Right lung (tissue), 5 donors: ENCODE measurements around the gene TBC1D10B. TPM values are rescaled to one million over a fixed set of nuclear protein-coding genes. Genes with fewer than 3 reads are reported as not detected.
A peak's percentile ranks its signal among the peaks of the same experiment; 100 is the strongest.
"Not testable (repeated sequence)": the region's sequence is repeated elsewhere in the genome, so short reads cannot be mapped to it uniquely, and the experiment has no call there.

ENCODE experiments used
- DNase-seq, 2 donors: peaks; one replicate each; pipeline ENCODE4 v3.0.0-alpha.2; 2013
- polyA plus RNA-seq, 5 donors: library from polyadenylated mRNA; unstranded; fragments of 120-200 nt; gene quantifications; one replicate each; pipeline versions ENCODE4 v1.2.1 to v1.2.3, GENCODE V29; 2013; ENCODE audit warnings: inconsistent platforms in 1 of 5, low replicate concordance in 1 of 5; ENCODE audit not compliant: insufficient read length in 5 of 5, insufficient read depth in 1 of 5

TBC1D10B gene
- polyA plus RNA-seq, 5 donors = 23.9 to 43.1 (median 32.6) TPM

GRCh38 chr16:30338715-30339114, 31.6 kb downstream of the TBC1D10B start:
- DNase-seq = not testable (repeated sequence)

DNA sequence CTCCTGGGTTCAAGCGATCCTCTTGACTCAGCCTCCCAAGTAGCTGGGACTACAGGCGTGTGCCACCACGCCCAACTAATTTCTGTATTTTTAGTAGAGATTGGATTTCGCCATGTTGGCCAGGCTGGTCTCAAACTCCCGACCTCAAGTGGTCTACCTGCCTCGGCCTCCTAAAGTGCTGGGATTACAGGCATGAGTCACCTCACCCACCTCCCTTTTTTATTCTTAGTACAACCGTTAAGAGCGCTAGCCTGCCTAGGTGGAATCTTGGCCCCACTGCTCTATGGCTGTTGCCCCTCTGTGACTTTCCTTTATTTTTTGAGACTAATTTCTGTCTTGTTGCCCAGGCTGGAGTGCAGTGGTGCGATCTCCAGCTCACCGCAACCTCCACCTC, 32.3 kb downstream of the TBC1D10B start:
- DNase-seq = not testable (repeated sequence)

DNA sequence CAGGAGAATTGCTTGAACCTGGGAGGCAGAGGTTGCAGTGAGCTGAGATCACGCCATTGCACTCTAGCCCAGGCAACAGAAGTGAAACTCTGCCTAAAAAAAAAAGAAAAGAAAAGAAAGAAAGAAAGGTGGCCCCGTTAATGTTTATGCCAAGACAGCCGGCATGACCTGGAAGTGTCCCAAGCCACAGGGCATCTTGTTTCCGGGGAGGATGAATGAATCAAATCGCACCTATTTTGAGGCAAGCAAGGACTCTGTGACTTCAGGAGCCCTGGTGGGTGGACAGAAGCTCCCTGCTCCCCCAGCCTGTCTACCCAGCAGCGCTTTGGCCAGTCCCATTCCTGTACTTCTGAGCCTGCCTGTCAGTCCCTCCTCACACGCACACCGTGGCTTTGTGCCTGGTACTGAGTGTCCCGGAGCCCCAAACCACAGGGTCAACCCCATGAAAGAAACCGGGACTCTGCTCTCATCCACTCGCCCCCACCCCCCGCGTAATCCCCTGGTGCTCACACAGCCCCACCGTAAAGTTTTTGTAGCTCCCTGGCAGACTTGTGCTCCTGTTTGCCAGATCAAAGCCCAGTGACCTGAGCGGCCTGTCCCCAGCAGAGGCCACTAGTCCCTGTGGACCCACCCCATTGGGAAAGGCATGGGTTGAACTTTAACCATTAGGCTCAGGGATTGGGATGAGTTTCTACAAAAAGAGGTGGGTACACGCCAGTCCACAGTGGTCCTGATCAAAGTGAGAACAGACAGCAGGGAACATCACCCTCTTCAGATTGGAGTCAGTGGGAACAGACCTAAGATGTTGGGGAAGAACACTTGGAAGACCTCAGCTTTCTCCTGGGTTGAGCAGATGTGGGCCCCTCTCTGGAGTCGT, 34.5 kb downstream of the TBC1D10B start:
- no peak for DNase-seq

GRCh38 chr16:30335028-30335597, 35.2 kb downstream of the TBC1D10B start:
- DNase-seq = peak; percentile 72 to 75

DNA sequence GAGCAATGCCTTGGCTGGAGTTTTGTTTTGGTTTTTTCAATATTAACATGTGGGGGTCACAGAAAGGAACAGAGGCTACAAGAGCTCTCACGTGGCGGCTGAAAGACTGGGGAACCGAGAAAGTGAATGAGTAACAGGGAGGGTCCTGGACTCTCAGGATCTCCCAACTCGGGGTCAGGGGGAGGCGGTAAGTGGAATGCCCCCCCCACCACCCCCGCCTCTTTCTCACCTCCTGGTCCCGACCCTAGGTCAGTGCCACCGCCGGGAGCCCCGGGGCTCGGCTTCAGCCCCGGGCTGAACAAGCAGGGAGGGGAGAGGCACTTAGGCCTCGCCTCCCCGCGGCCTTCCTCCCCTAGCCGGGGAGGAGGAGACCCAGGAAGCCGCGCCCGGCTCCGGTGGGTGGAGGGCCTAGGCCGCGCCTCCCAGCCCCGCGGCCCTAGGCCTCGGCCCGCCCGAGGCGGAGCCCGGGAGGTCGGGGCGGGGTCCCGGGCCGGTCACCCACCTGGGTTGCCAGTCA, 35.8 kb downstream of the TBC1D10B start:
- DNase-seq = peak; percentile 72 to 75

GRCh38 chr16:30324220-30324619, 46.1 kb downstream of the TBC1D10B start:
- DNase-seq = peak in 1 of 2 donors; percentile 15

- not testable (repeated sequence) for DNase-seq
Observed at GRCh38 chr16:30318647-30319046, 51.6 kb downstream of the TBC1D10B start.

- DNase-seq = not testable (repeated sequence)
Observed at GRCh38 chr16:30310937-30311336, 59.4 kb downstream of the TBC1D10B start.

- DNase-seq = not testable (repeated sequence)
Observed at GRCh38 chr16:30309255-30309654, 61.0 kb downstream of the TBC1D10B start.

Other genes with a start within 250 kb of the TBC1D10B start
- 100 to 1,000 TPM in 4 of 5 donors, 10 to 100 TPM in 1; 98.2 to 120 (median 114) TPM for gene MAPK3, start 247.3 kb downstream of the TBC1D10B start, polyA plus RNA-seq
- gene CORO1A, start 186.9 kb downstream of the TBC1D10B start, polyA plus RNA-seq = 10 to 100 TPM; 14.0 to 27.0 (median 17.9) TPM
- 10 to 100 TPM; 13.1 to 37.9 (median 20.1) TPM for gene BOLA2B, start 176.8 kb downstream of the TBC1D10B start, polyA plus RNA-seq
- 10 to 100 TPM; 12.7 to 28.5 (median 21.3) TPM for gene SLX1A, start 176.6 kb downstream of the TBC1D10B start, polyA plus RNA-seq
- gene SULT1A3, start 171.2 kb downstream of the TBC1D10B start, polyA plus RNA-seq = 10 to 100 TPM in 4 of 5 donors, 1 to 10 TPM in 1; 7.7 to 14.7 (median 10.4) TPM
- 10 to 100 TPM; 13.8 to 29.2 (median 21.1) TPM for gene NPIPB13, start 122.0 kb downstream of the TBC1D10B start, polyA plus RNA-seq
- 10 to 100 TPM; 45.3 to 56.7 (median 49.8) TPM for gene CD2BP2, start 15.2 kb downstream of the TBC1D10B start, polyA plus RNA-seq
- gene MYL11, start 4.3 kb upstream of the TBC1D10B start, polyA plus RNA-seq = 100 to 1,000 TPM in 1 of 5 donors, 1 to 10 TPM in 2, under 1 TPM in 1, not detected in 1; 0.24 to 353 (median 6.6) TPM
- gene SEPTIN1, start 12.1 kb upstream of the TBC1D10B start, polyA plus RNA-seq = 1 to 10 TPM; 2.0 to 4.0 (median 2.7) TPM
- gene ZNF48, start 24.9 kb upstream of the TBC1D10B start, polyA plus RNA-seq = 10 to 100 TPM in 1 of 5 donors, 1 to 10 TPM in 4; 6.4 to 10.7 (median 7.8) TPM
- gene ZNF771, start 37.1 kb upstream of the TBC1D10B start, polyA plus RNA-seq = 1 to 10 TPM; 4.2 to 9.7 (median 4.9) TPM
- 10 to 100 TPM; 27.0 to 53.7 (median 37.8) TPM for gene DCTPP1, start 59.5 kb upstream of the TBC1D10B start, polyA plus RNA-seq
- gene SEPHS2, start 75.4 kb upstream of the TBC1D10B start, polyA plus RNA-seq = 10 to 100 TPM; 30.6 to 34.1 (median 32.7) TPM
- 1 to 10 TPM; 3.5 to 6.6 (median 4.5) TPM for gene ITGAL, start 102.2 kb upstream of the TBC1D10B start, polyA plus RNA-seq
- 10 to 100 TPM; 28.3 to 49.8 (median 35.7) TPM for gene ZNF768, start 156.1 kb upstream of the TBC1D10B start, polyA plus RNA-seq
- 10 to 100 TPM in 1 of 5 donors, 1 to 10 TPM in 4; 7.3 to 10.1 (median 8.8) TPM for gene ZNF747, start 164.4 kb upstream of the TBC1D10B start, polyA plus RNA-seq
- 10 to 100 TPM in 4 of 5 donors, 1 to 10 TPM in 1; 9.8 to 15.3 (median 13.0) TPM for gene ZNF764, start 187.9 kb upstream of the TBC1D10B start, polyA plus RNA-seq
- 10 to 100 TPM; 10.5 to 18.3 (median 11.2) TPM for gene ZNF688, start 201.2 kb upstream of the TBC1D10B start, polyA plus RNA-seq
- 10 to 100 TPM; 22.3 to 29.1 (median 25.2) TPM for gene ZNF785, start 215.2 kb upstream of the TBC1D10B start, polyA plus RNA-seq
- 1 to 10 TPM; 8.3 to 9.9 (median 9.5) TPM for gene ZNF689, start 239.9 kb upstream of the TBC1D10B start, polyA plus RNA-seq